ENCODE measurements around the gene DCTPP1. TPM values are rescaled to one million over a fixed set of nuclear protein-coding genes. Genes with fewer than 3 reads are reported as not detected.

The DCTPP1 gene
- total and polyA plus RNA-seq, 2 of the 13 experiments (the other 11 are each of a cell fraction or from before 2014, with no cell fraction given) = 54.8 to 74.4 TPM

DNA sequence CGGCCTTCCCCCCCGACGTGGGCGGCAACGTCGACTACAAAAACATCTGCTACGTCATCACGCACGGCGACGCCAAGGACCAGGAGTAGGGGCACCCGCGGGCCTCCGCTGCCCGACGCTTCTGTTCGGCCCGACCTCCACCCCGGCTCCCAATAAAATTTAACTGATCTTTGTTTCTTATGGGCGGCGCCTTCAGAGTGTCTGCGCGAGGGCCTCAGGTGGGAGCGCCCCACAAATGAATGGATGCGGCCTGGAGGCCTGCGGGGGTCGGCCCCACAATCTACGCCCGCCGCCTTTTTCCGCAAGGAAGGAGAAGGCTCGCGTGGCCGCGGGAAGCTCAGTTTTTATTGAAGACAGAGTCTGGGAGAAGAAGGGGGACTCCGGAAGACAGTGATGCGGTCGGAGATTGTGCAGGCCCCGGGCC, 52.0 kb downstream of the DCTPP1 start (continued):
- TF ChIP-seq NCOA1 (CRISPR knock-in tag; IDR thresholded peaks at IDR 0.05) (0 out of 2 replicates have a peak, but pooled peaks have one; percentile 76), ZNF230 (CRISPR knock-in tag; IDR thresholded peaks at IDR 0.05) (peak; percentile 56; the same call in 1 of the 2 replicates), NR2F2 (IDR thresholded peaks at IDR 0.05; ENCODE audit: borderline replicate concordance, low read depth) (no peak)
- TF ChIP-seq, protein P1, sequence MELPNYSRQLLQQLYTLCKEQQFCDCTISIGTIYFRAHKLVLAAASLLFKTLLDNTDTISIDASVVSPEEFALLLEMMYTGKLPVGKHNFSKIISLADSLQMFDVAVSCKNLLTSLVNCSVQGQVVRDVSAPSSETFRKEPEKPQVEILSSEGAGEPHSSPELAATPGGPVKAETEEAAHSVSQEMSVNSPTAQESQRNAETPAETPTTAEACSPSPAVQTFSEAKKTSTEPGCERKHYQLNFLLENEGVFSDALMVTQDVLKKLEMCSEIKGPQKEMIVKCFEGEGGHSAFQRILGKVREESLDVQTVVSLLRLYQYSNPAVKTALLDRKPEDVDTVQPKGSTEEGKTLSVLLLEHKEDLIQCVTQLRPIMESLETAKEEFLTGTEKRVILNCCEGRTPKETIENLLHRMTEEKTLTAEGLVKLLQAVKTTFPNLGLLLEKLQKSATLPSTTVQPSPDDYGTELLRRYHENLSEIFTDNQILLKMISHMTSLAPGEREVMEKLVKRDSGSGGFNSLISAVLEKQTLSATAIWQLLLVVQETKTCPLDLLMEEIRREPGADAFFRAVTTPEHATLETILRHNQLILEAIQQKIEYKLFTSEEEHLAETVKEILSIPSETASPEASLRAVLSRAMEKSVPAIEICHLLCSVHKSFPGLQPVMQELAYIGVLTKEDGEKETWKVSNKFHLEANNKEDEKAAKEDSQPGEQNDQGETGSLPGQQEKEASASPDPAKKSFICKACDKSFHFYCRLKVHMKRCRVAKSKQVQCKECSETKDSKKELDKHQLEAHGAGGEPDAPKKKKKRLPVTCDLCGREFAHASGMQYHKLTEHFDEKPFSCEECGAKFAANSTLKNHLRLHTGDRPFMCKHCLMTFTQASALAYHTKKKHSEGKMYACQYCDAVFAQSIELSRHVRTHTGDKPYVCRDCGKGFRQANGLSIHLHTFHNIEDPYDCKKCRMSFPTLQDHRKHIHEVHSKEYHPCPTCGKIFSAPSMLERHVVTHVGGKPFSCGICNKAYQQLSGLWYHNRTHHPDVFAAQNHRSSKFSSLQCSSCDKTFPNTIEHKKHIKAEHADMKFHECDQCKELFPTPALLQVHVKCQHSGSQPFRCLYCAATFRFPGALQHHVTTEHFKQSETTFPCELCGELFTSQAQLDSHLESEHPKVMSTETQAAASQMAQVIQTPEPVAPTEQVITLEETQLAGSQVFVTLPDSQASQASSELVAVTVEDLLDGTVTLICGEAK (IDR thresholded peaks at IDR 0.05) = no peak
- TF ChIP-seq, protein P1 (CRISPR knock-in tag; IDR thresholded peaks at IDR 0.05) = peak; percentile 75; the same call in 1 of the 2 replicates

Measured in HepG2 (cell line).